NCI-H460 (cell line): ENCODE measurements around the gene DIRAS1. TPM values are rescaled to one million over a fixed set of nuclear protein-coding genes. Genes with fewer than 3 reads are reported as not detected.
"Not testable (repeated sequence)": the region's sequence is repeated elsewhere in the genome, so short reads cannot be mapped to it uniquely, and the experiment has no call there.

Source experiments
- DNase-seq: peaks from one replicate; pipeline ENCODE4 v3.0.0-alpha.2; 2016; ENCODE audit warnings: low read depth; ENCODE audit errors: extremely low read depth
- total RNA-seq: library from RNA; depleted of rRNA; stranded (reverse); fragments of >200 nt; shearing (Covaris generic); gene quantifications from 2 replicates; pipeline ENCODE4 v1.2.3, GENCODE V29; 2014

DIRAS1 gene
- total RNA-seq, 1 experiment from 2014 or later, result 0.54 TPM

DNA sequence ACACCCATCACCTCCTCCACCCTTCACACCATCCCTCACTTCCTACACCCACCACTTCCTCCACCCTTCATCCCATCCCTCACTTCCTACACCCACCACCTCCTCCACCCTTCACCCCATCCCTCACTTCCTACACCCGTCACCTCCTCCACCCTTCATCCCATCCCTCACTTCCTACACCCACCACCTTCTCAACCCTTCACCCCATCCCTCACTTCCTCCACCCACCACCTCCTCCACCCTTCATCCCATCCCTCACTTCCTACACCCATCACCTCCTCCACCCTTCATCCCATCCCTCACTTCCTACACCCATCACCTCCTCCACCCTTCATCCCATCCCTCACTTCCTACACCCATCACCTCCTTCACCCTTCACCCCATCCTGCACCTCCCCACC lies 7.1 kb downstream of the DIRAS1 start:
- not testable (repeated sequence) for DNase-seq

DNA sequence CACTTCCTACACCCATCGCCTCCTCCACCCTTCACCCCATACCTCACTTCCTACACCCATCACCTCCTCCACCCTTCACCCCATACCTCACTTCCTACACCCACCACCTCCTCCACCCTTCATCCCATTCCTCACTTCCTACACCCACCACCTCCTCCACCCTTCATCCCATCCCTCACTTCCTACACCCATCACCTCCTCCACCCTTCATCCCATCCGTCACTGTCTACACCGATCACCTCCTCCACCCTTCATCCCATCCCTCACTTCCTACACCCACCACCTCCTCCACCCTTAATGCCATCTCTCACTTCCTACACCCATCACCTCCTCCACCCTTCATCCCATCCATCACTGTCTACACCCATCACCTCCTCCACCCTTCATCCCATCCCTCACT lies 8.0 kb downstream of the DIRAS1 start:
- DNase-seq, result not testable (repeated sequence)

GRCh38 chr19:2711875-2712205 lies 9.3 kb downstream of the DIRAS1 start:
- no peak for DNase-seq

DNA sequence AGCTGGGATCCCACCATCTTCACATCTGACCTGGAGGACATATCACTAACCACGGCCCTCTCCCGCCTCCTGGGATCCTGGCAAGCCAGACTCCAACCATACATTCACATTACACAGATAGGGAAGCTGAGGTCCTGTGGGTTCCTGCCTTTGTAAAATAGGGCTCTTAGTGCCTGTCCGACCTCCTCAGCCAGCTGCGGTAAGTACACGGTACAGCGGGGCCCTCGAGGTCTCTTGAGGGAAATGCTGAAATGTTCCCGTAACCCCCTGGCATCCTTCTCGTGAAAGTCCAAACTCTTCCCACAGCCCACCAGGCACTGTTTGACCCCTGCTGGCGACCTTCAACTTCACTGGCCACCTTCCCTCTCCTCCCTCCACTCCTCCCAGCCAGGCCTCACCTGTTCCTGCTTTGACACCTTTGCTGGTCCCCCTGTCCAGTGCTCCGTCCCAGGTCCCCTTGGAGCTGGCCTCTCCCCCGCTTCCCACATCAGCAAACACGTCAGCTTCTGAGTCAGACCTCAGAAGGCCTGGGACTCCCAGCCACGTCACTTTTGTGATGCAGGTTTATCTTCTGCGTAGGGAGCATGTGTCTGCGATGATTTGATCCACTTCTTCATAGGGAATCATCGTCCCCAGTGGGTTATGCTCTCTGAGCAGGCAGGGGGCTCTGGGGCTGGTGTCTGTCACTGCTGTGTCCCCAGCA lies 9.8 kb downstream of the DIRAS1 start:
- no peak for DNase-seq

DNA sequence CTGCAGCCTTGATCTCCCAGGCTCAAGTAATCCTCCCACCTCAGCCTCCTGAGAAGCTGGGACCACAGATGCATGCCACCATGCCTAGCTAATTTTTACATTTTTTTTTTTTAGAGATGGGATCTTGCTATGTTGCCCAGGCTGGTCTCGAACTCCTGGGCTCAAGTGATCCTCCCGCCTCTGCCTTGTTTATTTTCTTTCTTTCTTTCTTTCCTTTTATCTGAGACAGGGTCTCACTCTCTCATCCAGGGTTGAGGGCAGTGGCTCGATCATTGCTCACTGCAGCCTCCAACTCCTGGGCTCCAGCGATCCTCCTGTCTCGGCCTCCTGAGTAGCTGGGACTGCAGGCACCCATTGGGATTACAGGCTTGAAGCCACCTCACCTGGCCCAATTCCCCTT lies 14.9 kb downstream of the DIRAS1 start:
- DNase-seq, result no peak

DNA sequence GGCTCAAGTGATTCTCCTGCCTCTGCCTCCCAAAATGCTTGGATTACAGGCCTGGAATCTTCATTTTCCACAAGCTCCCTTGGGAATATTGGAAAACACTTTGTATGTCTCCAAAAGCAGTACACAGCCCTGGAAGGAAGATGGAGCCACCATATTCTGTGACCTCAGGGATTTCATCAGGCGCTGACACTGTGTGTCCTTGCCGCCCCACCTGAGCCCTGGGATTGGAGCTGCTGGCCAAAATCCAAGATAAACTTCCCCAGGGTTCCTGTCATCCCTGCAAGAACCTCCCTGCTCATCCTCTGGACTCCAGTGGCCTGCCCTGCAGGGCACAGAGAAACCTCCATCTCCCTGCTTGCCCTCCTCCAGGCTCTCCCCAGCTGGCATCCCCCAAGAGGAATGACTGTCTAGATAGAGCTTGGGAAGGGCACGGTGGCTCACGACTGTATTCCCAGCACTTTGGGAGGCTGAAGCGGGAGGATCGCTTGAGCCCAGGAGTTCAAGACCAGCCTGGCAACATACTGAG lies 17.4 kb downstream of the DIRAS1 start:
- DNase-seq, result no peak

DNA sequence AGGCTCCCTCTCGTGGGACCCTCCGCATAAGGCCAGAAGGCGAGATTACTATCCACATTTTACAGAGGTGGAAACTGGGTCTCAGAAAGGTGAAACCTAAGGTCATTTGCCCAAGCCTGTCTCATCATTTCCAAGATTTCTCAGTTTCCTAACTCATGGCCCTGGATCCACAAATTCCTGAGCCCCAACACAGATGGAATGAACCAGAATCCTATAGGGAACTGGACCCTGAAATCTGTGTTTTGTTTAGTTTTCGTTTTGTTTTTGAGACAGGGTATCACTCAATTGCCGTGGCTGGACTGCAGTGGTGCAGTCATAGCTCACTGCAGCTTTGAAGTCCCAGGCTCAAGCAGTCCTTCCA lies 18.1 kb downstream of the DIRAS1 start:
- no peak for DNase-seq

DNA sequence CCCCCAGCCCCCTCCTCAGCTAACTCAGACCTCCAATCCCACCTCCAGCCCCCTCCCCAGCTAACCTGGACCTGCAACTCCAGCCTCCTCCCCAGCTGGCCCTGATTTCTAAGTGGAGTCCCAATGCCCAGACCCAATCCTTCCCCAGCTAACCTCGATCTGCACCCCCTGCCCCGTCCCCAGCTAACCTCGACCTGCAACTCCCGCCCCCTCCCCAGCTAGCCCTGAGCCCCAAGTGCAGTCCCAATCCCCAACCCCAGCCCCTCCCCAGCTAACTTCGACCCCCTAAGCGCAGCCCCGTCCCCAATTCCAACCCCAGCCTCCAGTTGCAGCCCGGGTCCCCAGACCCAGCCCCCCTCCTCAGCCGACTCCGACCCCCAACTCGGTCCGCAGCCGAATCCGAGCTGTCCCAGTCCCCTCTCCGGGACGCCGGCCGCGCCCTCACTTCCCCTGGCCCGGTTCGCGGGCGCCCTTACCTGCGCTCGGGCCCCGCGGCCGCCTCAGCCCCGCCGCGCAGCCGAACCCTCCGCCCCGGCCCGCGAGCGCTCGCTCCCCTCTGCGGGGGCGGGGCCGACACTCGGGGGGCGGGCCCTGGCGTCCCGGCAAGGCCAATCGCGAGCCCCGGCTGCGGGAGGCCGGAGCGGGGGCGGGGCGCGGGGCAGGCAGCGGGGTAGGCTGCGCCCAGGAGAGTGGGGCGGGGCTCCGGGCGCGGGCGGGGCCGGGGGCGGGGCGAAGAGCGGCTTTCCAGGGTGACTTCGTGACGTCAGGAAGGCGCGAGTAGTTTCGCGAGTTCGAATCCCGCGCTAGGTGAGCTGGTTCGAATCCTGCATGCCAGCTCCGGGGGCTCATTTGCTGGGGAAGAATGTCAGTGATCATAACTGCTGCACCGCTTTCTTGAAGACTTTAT lies 18.7 kb downstream of the DIRAS1 start, which contains the start of gene GNG7:
TSS of gene GNG7 (minus strand) at position 525 of the 907 bp plus-strand sequence. CDS start 182,006 bp downstream, outside the sequence.
- DNase-seq, result peak; percentile 84

GRCh38 chr19:2701361-2702169 lies 19.6 kb downstream of the DIRAS1 start:
- DNase-seq, result no peak

DNA sequence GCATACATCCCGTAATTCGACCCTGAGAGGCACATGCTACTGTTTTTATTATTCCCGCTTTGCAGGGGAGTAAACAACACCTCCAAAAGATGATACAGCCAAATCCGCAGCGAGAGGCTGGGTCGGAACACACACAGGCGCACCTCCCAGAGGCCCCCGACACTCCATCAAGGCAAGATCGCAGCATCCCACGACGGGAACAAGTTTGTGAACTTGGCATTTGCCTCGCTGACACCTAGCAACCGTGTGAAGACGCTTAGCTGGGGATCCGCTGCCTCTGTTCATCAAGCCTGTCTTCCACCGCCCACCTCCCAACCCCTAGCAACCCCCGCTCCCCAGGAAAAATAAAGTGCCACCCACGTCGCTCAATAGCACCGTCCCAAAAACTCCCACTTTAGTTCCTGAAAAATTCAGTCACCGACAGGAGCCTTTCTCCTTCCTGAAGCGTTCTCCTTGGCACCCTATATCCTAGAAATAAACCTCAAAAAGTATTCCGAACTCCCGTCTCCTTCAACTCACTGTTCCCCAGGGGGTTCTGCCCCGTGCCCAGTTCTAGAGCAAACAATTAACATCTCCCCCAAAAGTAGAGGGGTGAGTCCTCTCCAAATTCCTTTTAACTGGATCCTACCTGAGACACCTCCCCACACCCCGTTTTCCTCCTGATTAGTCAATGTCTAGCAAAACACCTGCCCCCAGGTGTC lies 20.4 kb downstream of the DIRAS1 start:
- no peak for DNase-seq

DNA sequence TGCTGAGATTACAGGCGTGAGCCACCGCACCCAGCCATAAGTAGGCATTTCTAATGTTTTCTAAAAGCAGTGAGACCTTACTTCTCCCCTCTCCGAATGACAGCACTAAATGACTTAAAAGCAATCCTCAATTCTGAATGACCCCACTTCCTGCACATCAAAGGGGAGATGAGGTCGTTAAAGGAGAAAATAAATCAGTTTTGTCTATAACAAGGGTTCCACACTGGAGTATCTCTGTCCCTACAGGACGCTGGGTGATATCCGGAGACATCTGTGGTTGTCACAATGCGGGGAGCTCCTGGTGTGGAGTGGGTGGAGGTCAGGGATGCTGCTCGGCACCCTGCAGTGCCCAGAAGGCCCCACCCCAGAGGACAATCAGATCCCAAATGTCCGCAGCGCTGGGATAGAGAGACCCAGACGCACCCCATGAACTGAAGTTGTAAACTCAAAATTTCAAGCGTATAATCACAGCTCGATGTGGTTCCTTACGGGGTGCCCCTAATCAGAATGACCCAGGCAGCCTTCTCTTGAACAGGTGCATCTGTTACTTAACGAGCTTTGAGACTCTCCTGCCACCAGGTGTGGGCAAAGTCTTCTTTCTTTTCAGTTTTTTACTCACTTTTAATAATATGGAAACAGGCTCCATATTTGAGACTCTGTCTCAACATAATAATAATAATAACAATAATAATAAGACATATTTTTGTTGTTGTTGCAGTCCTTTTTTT lies 21.6 kb downstream of the DIRAS1 start:
- no peak for DNase-seq

GRCh38 chr19:2694196-2694595 lies 27.0 kb downstream of the DIRAS1 start:
- no peak for DNase-seq

- DNase-seq, result no peak
Observed at GRCh38 chr19:2693492-2694160, 27.5 kb downstream of the DIRAS1 start.

DNA sequence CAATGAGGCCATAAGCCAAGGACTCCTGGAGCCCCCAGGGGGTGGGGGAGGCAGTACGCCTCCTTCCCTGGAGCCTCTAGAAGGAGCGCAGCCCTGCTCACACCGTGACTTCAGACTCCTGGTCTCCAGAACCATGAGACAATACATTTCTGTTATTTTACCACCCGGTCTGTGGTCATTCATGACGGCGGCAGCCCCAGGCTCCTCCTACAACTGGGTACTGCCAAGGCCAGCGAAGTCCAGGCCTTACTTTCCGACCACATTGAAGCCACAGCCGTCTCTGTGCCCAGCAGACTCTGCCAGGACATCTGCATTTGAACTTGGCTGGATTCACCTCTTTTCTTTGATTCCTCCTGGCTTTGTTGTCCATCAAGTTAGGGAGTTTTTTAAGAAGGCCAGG lies 29.2 kb downstream of the DIRAS1 start:
- DNase-seq, result no peak

GRCh38 chr19:2690856-2691255 lies 30.3 kb downstream of the DIRAS1 start:
- DNase-seq, result no peak

GRCh38 chr19:2686360-2686759 lies 34.8 kb downstream of the DIRAS1 start:
- DNase-seq, result no peak

- no peak for DNase-seq
Observed at GRCh38 chr19:2685204-2685704, 35.9 kb downstream of the DIRAS1 start.

GRCh38 chr19:2683430-2684003 lies 37.7 kb downstream of the DIRAS1 start:
- DNase-seq, result no peak

- DNase-seq, result no peak
Observed at GRCh38 chr19:2680808-2681207, 40.4 kb downstream of the DIRAS1 start.
